H1 (cell line): ENCODE data around the gene ACTG2. TPM values are rescaled to one million over a fixed set of nuclear protein-coding genes. Genes with fewer than 3 reads are reported as not detected.

Experiments used
- BACH1 ChIP-seq: IDR thresholded peaks from 2 replicates; pipeline ENCODE4 v1.6.1; 2012; ENCODE audit warnings: low read length, improper control_type of control experiment
- BCL11A ChIP-seq, 2 experiments: IDR thresholded peaks; one replicate each; pipeline ENCODE4 v1.6.1; 2011; ENCODE audit warnings: low read depth in 2 of 2, low read length in 2 of 2, mild to moderate bottlenecking in 2 of 2
- CHD1 ChIP-seq: IDR thresholded peaks from 2 replicates; pipeline ENCODE4 v1.6.1; 2012; ENCODE audit warnings: low read depth, low read length, improper control_type of control experiment
- EZH2 ChIP-seq: fragments of 200-600 bp; sonication (generic); IDR thresholded peaks from 2 replicates; pipeline ENCODE4 v1.7.1; 2012; ENCODE audit warnings: low read depth, mild to moderate bottlenecking, moderate library complexity, low read length, inconsistent platforms; ENCODE audit not compliant: severe bottlenecking
- HDAC2 ChIP-seq, 2 experiments: fragments of 300-600 bp in 1 of 2; sonication (generic) in 1 of 2; IDR thresholded peaks; 2 replicates each; pipeline ENCODE4 v1.6.1; 2011 to 2012; ENCODE audit warnings: low read depth in 2 of 2, low read length in 2 of 2, mild to moderate bottlenecking in 2 of 2, moderate library complexity in 2 of 2, borderline replicate concordance in 1 of 2, inconsistent platforms in 1 of 2
- PHF8 ChIP-seq: fragments of 200-600 bp; sonication (generic); conservative IDR thresholded peaks from 2 replicates; pipeline ENCODE4 v1.7.1; 2012; ENCODE audit warnings: low read depth, mild to moderate bottlenecking, inconsistent platforms, low read length, moderate library complexity
- RXRA ChIP-seq: IDR thresholded peaks from 2 replicates; pipeline ENCODE4 v1.6.1; 2011; ENCODE audit warnings: low read depth, mild to moderate bottlenecking, low read length, moderate library complexity; ENCODE audit not compliant: insufficient read depth
- SAP30 ChIP-seq: fragments of 300-600 bp; sonication (generic); IDR thresholded peaks from 2 replicates; pipeline ENCODE4 v1.7.1; 2012; ENCODE audit warnings: low read length, moderate library complexity, mild to moderate bottlenecking, inconsistent platforms; ENCODE audit not compliant: insufficient read depth, insufficient replicate concordance
- SIN3A ChIP-seq, 2 experiments: IDR thresholded peaks in 1 of 2; conservative IDR thresholded peaks in 1 of 2; 2 replicates each; pipeline ENCODE4 v1.6.1; 2011 to 2012; ENCODE audit warnings: low read length in 2 of 2, improper control_type of control experiment in 1 of 2, low read depth in 1 of 2, mild to moderate bottlenecking in 1 of 2
- polyA plus RNA-seq, 7 experiments: library from polyadenylated mRNA; depleted of rRNA in 3 of 7; stranded (reverse) in 5 of 7; unstranded in 2 of 7; fragments of >200 nt in 5 of 7; fragments of 200-250 nt in 2 of 7; gene quantifications; 1 replicate in 5 of 7; 2 replicates in 1 of 7; 4 replicates in 1 of 7; pipeline versions ENCODE4 v1.2.1 to v1.2.3, GENCODE V29; 2011 to 2013; ENCODE audit warnings: missing spikeins in 2 of 7, mixed read lengths in 2 of 7
- total RNA-seq: library from RNA; stranded (reverse); fragmentation: NEBNext Ultra II Directional; extraction: Animal tissue kit (Norgen Biotek cat#: 25700); gene quantifications from 2 replicates; pipeline ENCODE4 v1.2.1, GENCODE V29; 2021

ACTG2 gene
- total and polyA plus RNA-seq, 2 of the 8 experiments (the other 6 are each of a cell fraction or from before 2014, with no cell fraction given): 6.2 to 13.7 TPM

DNA sequence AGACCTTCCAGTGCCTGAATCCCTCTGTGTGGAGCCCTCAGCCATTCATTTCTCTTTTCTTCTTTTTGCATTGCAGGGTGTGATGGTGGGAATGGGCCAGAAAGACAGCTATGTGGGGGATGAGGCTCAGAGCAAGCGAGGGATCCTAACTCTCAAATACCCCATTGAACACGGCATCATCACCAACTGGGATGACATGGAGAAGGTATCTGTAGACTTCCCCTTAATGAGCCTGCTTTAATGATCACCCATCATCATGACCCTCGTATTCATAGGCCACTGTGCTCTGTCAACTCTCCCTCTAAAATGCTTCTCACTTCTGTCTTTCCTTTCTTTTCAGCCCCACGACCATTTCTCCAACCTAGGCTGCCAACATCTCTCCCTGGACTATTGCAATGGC lies 9.5 kb downstream of the ACTG2 start (continued):
- no peak for TF ChIP-seq CHD1
- TF ChIP-seq RXRA: no peak
- no peak for TF ChIP-seq SAP30
- no peak for TF ChIP-seq BACH1
- no peak for TF ChIP-seq HDAC2 (IDR thresholded peaks at IDR 0.05; ENCODE audit: borderline replicate concordance in 1 of 2, low read depth in 2 of 2, low read length in 2 of 2)
- TF ChIP-seq PHF8: no peak
- TF ChIP-seq SIN3A (conservative IDR thresholded peaks at IDR 0.05 in 1 of 2, IDR thresholded peaks at IDR 0.05 in 1 of 2; ENCODE audit: low read depth in 1 of 2, low read length in 2 of 2): no peak
- TF ChIP-seq BCL11A (IDR thresholded peaks at IDR 0.05; ENCODE audit: low read depth in 2 of 2, low read length in 2 of 2): no peak
- no peak for TF ChIP-seq EZH2
